ENCODE results near the gene ALCAM. TPM values are rescaled to one million over a fixed set of nuclear protein-coding genes. Genes with fewer than 3 reads are reported as not detected.

ALCAM gene
- total and polyA plus RNA-seq, 2 donors (not counting 1 experiment from before 2014, with no cell fraction given), result 168 to 188 TPM

DNA sequence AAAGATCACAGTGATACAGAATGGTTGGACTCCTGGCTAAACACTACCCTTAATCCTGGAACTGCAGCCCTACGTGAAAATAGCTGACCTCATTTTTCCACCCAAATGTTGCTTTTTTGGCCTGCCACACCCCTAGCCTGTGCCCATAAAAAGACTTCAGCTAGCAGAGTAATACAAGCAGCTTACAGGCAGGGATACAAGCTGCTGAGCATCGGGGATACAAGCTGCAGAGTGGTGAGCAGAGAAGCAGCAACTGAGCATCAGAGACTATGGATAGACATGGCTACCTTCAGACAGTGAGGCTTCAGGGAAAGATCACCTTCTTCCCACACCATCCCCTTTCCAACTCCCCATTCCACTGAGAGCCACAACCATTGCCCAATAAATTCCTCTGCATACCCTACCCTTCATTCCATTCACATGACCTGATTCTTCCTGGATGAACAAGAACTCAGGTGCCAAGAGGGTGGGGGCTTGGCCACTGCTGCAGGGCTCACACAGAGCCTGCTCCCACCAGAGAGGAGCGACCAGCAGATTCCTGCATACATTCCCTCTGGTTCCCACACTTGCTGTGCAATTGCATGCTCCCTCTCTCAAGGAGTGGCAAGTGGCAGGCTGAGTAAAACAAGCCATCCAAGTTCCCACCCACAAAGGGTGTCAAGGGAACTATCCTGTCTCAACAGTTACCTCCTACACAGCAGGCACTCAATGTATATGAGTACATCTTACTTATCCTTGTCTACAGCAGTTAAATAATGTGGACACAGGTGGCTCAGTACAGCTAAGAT, 217.5 kb downstream of the ALCAM start:
- peak in 1 of 2 donors; percentile 66 for DNase-seq (ENCODE audit: low read depth in 2 of 2)
- no peak overlapping the region for H2AFZ ChIP-seq (ENCODE audit: low read length)
- H3K27ac ChIP-seq (ENCODE audit: insufficient read depth, low read length), result no peak overlapping the region

DNA sequence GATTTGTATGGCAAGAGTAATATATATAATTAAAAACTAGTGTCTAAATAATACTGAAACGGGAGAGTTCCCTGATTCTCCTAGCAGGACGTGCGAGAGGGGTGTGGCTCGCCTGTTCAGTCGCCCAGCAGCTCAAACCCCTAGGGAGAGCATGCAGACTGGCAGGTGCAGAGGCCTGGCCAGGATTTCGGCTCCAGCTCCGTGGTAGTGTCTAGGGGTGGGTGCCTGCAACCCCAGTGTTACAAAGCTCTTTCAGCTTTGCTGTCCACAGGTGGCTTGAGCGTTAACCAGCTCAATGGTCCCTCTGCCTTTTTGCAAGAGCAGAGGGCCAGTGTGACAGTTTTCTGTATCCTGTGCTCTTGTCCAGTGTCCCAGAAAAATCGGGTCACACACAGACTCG, 226.6 kb downstream of the ALCAM start:
- TF ChIP-seq, protein P1, sequence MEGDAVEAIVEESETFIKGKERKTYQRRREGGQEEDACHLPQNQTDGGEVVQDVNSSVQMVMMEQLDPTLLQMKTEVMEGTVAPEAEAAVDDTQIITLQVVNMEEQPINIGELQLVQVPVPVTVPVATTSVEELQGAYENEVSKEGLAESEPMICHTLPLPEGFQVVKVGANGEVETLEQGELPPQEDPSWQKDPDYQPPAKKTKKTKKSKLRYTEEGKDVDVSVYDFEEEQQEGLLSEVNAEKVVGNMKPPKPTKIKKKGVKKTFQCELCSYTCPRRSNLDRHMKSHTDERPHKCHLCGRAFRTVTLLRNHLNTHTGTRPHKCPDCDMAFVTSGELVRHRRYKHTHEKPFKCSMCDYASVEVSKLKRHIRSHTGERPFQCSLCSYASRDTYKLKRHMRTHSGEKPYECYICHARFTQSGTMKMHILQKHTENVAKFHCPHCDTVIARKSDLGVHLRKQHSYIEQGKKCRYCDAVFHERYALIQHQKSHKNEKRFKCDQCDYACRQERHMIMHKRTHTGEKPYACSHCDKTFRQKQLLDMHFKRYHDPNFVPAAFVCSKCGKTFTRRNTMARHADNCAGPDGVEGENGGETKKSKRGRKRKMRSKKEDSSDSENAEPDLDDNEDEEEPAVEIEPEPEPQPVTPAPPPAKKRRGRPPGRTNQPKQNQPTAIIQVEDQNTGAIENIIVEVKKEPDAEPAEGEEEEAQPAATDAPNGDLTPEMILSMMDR (conservative IDR thresholded peaks at IDR 0.05 in 1 of 2, IDR thresholded peaks at IDR 0.05 in 1 of 2; ENCODE audit: low read depth in 1 of 2, low read length in 2 of 2), result no peak
- no peak for TF ChIP-seq EZH2 (IDR thresholded peaks at IDR 0.05; ENCODE audit: low read length, missing control alignments)
- DNase-seq (ENCODE audit: low read depth in 2 of 2), result no peak
- no peak overlapping the region for H3K27ac ChIP-seq (ENCODE audit: insufficient read depth, low read length)
- peaks cover 3% of the 10 kb centered on the region for H3K4me1 ChIP-seq (ENCODE audit: control insufficient read depth, extremely low read depth, insufficient read depth, low read length)
- no peak overlapping the region for H2AFZ ChIP-seq (ENCODE audit: low read length)
- no peaks in the 10 kb centered on the region for H3K79me2 ChIP-seq (ENCODE audit: control insufficient read depth, insufficient read depth, low read length)
- no peak overlapping the region for H3K4me2 ChIP-seq (ENCODE audit: extremely low read depth, insufficient read depth, low read length)
- H3K27me3 ChIP-seq (ENCODE audit: control insufficient read depth, insufficient read depth, low read length), result no peaks in the 10 kb centered on the region
- no peaks in the 10 kb centered on the region for H4K20me1 ChIP-seq (ENCODE audit: control insufficient read depth, extremely low read depth, insufficient read depth, low read length)
- no peak overlapping the region for H3K9ac ChIP-seq (ENCODE audit: insufficient read depth, low read length)
- no peak overlapping the region for H3K4me3 ChIP-seq (replicated peaks in 1 of 4; ENCODE audit: control extremely low read depth in 1 of 4, insufficient read depth in 1 of 4, low read depth in 3 of 4, low read length in 4 of 4)
- H3K36me3 ChIP-seq (ENCODE audit: control insufficient read depth, insufficient read depth, low read length), result no peaks in the 10 kb centered on the region
- H3K9me3 ChIP-seq (ENCODE audit: control insufficient read depth, insufficient read depth, low read depth, low read length), result no peaks in the 10 kb centered on the region

More for the DNA sequence above, 217.5 kb downstream of the ALCAM start:
- Histone ChIP-seq H4K20me1 (ENCODE audit: control insufficient read depth, extremely low read depth, insufficient read depth, low read length) (no peaks in the 10 kb centered on the region), H3K9ac (ENCODE audit: insufficient read depth, low read length) (no peak overlapping the region), H3K4me3 (replicated peaks in 1 of 4; ENCODE audit: control extremely low read depth in 1 of 4, insufficient read depth in 1 of 4, low read depth in 3 of 4, low read length in 4 of 4) (no peak overlapping the region), H3K9me3 (ENCODE audit: control insufficient read depth, insufficient read depth, low read depth, low read length) (no peaks in the 10 kb centered on the region), H3K36me3 (ENCODE audit: control insufficient read depth, insufficient read depth, low read length) (no peaks in the 10 kb centered on the region), H3K27me3 (ENCODE audit: control insufficient read depth, insufficient read depth, low read length) (no peaks in the 10 kb centered on the region), H3K79me2 (ENCODE audit: control insufficient read depth, insufficient read depth, low read length) (no peaks in the 10 kb centered on the region), H3K4me1 (ENCODE audit: control insufficient read depth, extremely low read depth, insufficient read depth, low read length) (no peaks in the 10 kb centered on the region), H3K4me2 (ENCODE audit: extremely low read depth, insufficient read depth, low read length) (no peak overlapping the region)
- TF ChIP-seq, protein P1 (conservative IDR thresholded peaks at IDR 0.05 in 1 of 2, IDR thresholded peaks at IDR 0.05 in 1 of 2; ENCODE audit: low read depth in 1 of 2, low read length in 2 of 2), result no peak
- TF ChIP-seq EZH2 (IDR thresholded peaks at IDR 0.05; ENCODE audit: low read length, missing control alignments), result no peak

DNA sequence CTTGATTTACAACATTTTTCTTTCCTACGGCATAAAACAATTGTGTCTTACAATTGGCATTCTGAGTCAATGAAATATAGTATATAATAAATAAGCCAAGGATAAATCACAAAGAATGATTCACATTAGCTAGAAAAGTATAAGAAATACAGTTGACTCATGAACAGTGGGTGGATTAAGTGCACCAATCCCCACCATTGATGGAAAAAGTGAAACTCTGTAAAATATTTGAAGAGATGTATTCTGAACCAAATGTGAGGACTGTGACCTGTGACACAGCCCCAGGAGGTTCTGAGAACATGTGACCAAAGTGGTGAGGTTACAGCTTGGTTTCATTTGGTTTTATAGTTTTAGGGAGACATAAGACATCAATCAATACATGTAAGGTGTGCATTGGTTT, 227.5 kb downstream of the ALCAM start:
- Histone ChIP-seq H4K20me1 (ENCODE audit: control insufficient read depth, extremely low read depth, insufficient read depth, low read length) (no peaks in the 10 kb centered on the region), H3K36me3 (ENCODE audit: control insufficient read depth, insufficient read depth, low read length) (no peaks in the 10 kb centered on the region), H3K4me1 (ENCODE audit: control insufficient read depth, extremely low read depth, insufficient read depth, low read length) (peaks cover 7% of the 10 kb centered on the region), H3K79me2 (ENCODE audit: control insufficient read depth, insufficient read depth, low read length) (no peaks in the 10 kb centered on the region), H2AFZ (ENCODE audit: low read length) (peak overlapping the region; percentile 31), H3K9me3 (ENCODE audit: control insufficient read depth, insufficient read depth, low read depth, low read length) (no peaks in the 10 kb centered on the region), H3K4me2 (ENCODE audit: extremely low read depth, insufficient read depth, low read length) (no peak overlapping the region), H3K27ac (ENCODE audit: insufficient read depth, low read length) (no peak overlapping the region), H3K9ac (ENCODE audit: insufficient read depth, low read length) (no peak overlapping the region), H3K4me3 (replicated peaks in 1 of 4; ENCODE audit: control extremely low read depth in 1 of 4, insufficient read depth in 1 of 4, low read depth in 3 of 4, low read length in 4 of 4) (no peak overlapping the region), H3K27me3 (ENCODE audit: control insufficient read depth, insufficient read depth, low read length) (no peaks in the 10 kb centered on the region)
- peak; percentile 15 to 68 for DNase-seq (ENCODE audit: low read depth in 2 of 2)
- no peak for TF ChIP-seq EZH2 (IDR thresholded peaks at IDR 0.05; ENCODE audit: low read length, missing control alignments)
- TF ChIP-seq, protein P1 (conservative IDR thresholded peaks at IDR 0.05 in 1 of 2, IDR thresholded peaks at IDR 0.05 in 1 of 2; ENCODE audit: low read depth in 1 of 2, low read length in 2 of 2), result no peak
